HG03045 (cell line): Measurements from ENCODE around the gene MRPL57.
"Not testable (repeated sequence)": the region's sequence is repeated elsewhere in the genome, so short reads cannot be mapped to it uniquely, and the experiment has no call there.

Source experiments
- ATAC-seq: cut with Tn5 transposase; IDR thresholded peaks from one replicate; pipeline ENCODE4 v1.9.1; 2021; ENCODE audit warnings: mild to moderate bottlenecking, moderate library complexity; ENCODE audit not compliant: unreplicated experiment

MRPL57 gene

DNA sequence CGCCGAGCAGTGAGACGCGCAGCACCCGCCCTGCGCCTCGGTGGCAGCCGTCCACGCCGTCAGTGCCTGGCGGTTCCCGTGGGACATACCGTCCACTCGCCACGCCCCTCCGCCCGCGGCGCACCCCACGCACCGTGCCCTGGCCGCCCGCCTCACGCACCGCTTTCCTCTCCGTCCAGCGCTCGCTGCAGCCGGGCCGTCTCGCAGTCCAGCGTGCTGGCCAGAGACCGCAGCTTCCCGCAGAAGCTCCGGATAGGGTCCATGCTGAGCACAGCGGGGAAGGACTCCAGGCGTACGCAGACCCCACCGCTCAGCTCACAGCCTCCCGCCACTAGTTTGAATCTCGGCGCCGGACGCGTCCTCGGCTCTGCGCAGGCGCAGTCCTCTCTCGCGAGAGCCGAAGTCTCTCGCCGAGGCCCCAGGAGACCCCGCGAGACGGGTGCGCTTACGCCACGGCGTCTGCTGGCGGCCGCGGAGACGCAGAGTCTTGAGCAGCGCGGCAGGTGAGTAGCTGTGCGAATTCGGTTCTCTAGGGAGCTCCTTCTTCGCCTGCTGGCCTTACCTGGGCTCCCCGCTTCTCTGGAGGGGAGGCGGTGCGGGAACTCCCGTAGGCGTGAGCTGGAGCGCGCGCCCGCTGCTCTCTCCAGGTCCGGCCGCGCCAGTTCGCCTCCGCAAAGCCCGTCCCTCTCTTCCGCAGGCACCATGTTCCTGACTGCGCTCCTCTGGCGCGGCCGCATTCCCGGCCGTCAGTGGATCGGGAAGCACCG is at the start of gene MRPL57, which contains the start of gene SKA3:
MRPL57 (plus strand) TSS at position 444 of the 767 bp plus-strand sequence; CDS start at position 703, 259 bp downstream.
SKA3 (minus strand) TSS at position 338 of the 767 bp plus-strand sequence; CDS start at position 263, 75 bp downstream.
- peak; percentile 84 for ATAC-seq

DNA sequence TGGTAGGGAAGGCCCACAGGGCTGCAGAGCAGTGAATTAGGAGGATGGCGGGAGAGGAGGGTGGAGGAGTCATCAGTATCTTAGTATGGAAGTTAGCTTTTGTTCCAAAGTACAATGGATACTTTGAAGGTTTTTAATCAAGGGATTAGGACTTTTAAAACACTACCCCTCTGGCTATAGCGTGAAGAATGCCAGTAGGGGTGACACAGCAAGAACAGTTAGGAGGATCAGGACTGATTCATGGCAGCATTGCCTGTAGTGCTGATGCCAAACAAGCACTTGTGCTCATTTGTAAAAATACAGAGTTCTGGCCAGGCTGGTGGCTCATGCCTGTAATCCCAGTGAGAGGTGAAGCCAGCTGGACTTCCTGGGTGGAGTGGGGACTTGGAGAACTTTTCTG is 46.3 kb upstream of the MRPL57 start:
- ATAC-seq, result no peak

DNA sequence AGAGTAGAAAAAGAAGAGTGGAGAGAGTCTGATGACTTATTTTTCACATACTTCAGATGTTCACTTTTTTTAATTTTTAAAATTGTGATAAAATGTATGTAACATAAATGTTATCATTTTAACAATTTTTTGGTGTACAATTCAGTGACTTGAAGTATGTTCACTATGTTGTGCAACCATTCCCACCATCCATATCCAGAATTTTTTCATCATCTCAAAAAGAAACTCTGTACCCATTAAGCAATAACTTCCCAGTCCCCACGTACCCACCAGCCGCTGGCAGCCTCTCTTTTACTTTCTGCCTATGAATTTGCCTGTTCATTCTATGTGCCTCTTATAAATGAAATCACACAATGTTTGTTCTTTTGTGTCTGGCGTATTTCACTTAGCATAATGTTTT is 43.4 kb upstream of the MRPL57 start:
- no peak for ATAC-seq

DNA sequence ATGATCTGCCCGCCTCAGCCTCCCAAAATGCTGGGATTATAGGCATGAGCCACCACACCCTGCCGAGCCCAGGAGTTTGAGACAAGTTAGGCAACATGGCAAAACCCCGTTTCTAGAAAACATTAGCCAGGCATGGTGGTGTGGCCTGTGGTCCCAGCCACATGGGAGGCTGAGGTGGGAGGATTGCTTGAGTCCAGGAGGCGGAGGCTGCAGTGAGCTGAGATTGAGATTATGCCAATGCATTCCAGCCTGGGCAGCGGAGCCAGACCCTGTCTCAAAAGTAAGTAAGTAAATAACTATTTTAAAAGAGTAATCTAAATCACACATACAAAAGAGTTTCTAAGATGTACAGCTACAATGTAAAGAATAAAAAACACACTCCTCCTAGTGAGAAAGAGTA is 42.0 kb upstream of the MRPL57 start:
- no peak for ATAC-seq

DNA sequence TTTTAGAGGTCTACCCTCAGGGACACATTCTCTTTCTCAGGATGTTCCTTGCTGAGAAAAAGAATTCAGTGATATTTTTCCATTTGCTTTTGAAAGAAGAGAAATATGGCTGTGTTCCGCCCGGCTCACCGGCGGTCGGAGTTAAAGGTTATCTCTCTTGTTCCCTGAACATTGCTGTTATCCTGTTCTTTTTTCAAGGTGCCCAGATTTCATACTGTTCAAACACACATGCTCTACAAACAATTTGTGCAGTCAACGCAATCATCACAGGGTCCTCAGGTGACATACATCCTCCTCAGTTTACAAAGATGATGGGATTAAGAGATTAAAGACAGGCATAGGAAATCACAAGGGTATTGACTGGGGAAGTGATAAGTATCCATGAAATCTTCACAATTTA is 40.6 kb upstream of the MRPL57 start:
- ATAC-seq, result not testable (repeated sequence)

DNA sequence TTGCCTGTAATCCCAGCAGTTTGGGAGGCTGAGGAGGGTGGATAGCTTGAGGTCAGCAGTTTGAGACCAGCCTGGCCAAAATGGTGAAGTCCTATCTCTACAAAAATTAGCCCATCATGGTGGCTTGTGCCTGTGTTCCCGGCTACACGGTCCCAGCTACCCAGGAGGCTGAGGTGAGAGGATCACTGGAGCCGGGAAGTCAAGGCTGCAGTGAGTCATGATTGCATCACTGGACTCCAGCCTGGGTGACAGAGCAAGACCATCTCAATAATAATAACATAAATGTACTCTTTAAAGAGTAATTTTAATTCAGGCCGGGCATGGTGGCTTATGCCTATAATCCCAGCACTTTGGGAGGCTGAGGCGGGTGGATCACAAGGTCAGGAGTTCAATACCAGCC is 38.8 kb upstream of the MRPL57 start:
- ATAC-seq, result no peak

DNA sequence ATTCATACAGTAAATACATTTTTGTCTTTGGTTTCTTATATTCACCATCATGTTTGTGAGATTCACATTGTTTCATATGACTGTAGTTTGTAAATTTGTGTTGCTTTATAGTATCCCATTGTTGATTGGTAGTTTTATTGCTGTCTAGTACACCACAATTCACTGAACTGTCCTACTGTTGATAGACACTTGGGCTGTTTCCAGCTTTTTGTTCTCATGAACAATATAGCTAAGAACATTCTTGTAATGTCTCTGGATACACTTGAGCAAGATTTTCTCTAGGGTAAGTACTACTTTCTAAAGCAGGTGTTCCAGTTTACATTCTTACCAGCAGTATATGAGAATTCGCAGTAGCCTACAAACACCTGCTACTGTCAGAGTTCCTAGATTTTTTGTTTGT is 37.9 kb upstream of the MRPL57 start:
- no peak for ATAC-seq

DNA sequence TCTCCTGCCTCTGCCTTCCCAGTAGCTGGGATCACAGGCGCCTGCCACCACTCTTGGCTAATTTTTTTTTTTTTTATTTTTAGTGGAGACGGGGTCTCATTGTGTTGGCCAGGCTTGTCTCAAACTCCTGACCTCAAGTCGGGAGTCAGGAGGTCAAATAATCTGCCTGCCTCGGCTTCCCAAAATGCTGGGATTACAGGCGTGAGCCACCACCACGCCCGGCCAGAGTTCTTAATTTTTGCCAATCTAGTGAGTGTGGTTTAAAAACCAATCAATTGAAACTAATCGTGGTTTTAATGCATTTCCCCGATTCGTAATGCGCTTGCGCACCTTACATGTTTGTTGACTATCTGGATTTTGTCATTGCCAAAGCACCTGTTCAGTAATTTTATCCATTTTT is 37.1 kb upstream of the MRPL57 start:
- ATAC-seq, result no peak

DNA sequence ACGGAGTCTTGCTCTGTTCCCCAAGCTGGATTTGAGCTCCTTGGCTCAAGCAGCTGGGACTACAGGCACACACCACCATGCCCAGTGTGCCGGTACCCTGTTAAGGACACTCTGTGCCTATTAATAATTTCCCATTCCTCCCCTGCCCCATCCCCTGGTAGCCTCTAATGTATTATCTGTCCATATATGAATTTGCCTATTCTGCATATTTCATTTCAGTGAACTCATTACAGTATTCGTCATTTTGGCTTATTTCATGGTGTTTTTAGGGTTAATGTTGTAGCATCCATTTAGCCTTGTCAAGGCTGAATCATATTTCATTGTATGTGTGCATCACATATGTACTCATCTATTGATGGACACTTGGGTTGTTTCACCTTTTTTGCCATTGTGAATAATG is 33.7 kb upstream of the MRPL57 start:
- no peak for ATAC-seq

DNA sequence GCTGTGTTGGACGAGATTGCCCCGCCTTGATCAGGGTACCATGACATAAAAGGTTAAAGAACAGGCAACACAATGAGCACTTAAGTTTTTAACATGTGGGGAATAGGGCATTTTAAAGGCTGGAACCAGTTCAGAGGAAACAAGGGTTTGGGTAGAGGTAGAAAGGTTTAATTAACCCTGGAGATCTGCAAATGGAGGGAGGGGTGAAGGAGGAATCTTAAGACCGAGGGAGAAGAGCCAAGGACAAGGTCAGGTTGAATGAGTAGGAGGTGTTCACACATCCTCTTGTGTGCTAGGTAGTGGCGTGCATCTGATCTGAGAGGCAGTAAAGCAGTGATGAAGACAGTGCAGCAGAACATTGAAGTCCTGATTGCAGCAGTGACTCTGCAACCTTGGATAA is 28.6 kb upstream of the MRPL57 start:
- no peak for ATAC-seq

DNA sequence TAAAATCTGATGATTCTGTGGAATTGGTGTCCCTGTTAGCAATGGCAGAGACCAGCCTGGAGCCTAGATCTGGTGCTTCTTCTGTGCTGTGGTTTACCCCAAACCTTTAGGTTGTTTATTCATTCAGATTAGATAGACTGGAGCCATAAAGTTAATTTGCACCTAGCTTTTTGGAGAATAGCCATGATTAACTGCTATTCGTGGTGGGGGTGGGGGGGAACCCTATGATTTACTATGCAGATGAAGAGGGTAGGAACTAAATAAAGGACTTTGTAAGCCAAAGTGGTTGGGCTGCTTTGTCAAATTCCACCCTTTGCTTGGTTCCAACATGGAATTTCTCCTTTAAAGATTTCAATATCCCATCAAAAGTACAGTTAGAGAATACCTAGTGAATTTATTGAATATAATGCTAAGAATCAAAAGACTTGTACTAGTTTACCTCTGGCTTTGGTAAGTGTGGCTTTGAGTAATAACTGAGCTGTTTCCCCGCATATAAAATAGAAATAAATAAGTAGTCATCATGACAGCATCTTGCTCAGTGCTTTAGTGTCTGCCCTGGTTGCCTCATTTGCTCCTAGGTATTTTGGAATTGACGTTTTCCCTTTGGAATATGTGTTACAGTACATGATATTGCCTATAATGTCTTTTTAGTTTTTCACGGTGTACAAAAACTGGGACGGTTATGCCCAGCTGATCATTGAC is 27.8 kb upstream of the MRPL57 start:
- no peak for ATAC-seq

DNA sequence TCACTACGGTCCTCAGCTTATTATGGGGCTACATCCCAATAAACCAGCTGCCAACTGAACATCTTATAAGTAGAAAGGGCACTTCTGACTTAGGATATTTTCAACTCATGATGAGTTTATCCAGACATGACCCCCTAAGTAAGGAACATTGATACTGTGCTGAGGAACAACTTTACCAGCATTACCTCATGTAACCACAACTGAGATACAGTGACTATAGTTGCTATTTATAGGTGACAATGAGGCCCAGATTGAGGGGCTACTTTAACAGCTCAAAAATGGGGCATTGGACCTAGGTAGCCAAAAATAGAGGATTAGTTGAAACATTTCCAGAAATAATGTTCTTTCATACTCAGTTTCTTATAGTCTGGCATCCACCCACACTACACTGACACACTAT is 26.9 kb upstream of the MRPL57 start:
- no peak for ATAC-seq

DNA sequence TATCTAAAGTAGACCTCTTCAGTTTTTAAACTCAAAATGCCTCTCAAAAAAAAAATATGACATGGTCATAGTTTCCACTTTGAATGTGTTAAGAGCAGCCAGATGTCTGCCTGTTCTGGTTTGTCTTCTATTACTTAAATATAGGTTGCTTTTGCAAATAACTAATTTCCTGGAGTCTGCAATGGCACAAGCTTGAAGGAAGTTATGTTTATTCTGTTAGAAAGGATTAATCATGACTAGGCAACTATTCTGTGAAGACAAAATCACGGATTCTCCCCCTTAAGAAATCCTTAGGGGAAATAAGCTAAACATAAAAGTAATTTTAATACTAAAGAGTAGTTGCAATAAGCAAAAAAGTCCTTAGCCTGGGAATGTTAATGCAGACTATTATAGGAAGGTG is 26.4 kb upstream of the MRPL57 start:
- no peak for ATAC-seq

DNA sequence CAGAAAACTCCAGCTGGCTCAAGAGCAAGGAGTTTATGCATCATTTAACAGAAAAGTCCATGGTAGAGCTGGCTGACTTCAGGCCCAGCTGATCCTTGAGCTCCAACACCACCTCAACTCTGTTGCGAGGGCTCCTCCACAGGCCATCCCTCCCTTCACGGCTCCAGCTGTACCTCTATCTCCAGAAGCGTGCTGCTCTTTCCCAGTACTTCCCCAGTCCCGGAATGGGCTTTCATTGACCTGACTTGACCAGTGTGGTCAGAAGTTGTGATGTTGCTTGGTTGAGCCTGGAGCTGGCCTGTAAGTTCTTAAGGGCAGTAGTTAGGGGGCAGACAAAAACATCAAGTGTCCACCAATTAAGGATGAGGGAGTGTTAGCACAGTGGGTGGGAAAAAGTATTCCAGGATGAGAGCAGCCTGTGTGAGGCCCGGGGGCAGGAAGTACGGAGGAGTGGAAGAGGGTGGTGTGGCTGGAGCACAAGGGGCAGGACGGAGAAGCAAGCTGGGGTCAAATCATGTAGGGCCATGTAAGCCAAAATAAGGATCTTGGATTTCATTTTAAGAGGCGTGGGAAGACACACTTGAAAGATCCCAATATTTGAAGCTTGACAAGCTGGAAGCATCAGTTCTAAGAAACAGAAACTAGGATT is 24.1 kb upstream of the MRPL57 start:
- no peak for ATAC-seq

DNA sequence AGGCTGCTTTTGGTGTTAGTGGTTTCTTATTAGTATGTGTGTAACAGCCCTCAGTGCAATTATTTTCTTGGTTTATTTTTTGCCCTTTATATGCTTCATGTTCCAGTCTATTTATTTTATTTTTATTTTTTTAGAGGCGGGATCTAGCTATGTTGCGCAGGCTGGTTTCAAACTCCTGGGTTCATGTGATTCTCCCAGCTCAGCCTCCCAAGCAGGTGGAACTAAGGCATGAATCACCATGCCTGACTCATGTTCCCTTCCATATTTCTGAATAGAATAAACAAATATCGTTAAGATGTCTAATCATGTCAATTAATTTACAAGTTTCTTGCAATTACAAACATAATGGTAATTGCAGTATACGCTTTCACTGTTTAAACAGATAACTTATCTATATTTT is 11.8 kb upstream of the MRPL57 start:
- no peak for ATAC-seq

DNA sequence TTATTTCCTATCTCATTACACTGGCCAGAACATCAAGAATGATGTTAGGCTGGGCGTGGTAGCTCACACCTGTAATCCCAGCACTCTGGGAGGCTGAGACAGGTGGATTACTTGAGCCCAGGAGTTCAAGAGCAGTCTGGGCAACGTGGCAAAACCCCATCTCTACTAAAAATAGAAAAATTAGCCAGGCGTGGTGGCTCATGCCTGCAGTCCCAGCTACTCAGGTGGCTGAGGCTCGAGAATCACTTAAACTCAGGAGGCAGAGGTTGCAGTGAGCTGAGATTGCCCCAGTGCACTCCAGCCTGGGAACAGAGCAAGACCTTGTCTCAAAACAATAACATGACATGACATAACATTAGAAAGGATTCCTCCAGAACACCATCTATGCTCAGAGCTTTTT is 10.9 kb upstream of the MRPL57 start:
- not testable (repeated sequence) for ATAC-seq

DNA sequence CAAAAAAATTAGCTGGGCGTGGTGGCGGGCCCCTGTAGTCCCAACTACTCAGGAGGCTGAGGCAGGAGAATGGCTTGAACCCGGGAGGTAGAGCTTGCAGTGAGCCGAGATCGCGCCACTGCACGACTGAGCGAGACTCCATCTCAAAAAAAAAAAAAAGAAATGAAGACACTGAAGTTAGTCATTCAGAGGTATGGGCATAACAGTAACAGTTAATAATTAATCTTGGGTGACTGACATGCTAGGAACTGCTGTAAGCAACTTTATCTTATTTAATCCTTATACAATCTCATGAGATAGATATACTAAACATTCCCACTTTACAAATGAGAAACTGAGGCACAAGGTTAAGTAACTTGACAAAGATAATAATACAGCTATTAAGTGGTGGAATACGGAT is 5.0 kb upstream of the MRPL57 start:
- no peak for ATAC-seq

DNA sequence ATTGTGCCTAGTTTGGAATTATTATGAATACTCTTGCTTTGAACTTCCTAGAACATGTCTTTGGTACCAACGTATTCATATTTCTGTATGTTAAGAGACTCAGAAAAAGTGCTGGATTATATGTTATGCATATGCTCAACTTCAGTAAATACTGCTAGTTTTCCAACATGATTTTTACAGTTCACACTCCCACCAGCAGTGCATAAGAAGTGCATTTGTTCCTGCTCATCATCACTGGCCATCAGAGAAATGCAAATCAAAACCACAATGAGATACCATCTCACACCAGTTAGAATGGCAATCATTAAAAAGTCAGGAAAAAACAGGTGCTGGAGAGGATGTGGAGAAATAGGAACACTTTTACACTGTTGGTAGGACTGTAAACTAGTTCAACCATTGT is 2.7 kb upstream of the MRPL57 start:
- ATAC-seq, result not testable (repeated sequence)

DNA sequence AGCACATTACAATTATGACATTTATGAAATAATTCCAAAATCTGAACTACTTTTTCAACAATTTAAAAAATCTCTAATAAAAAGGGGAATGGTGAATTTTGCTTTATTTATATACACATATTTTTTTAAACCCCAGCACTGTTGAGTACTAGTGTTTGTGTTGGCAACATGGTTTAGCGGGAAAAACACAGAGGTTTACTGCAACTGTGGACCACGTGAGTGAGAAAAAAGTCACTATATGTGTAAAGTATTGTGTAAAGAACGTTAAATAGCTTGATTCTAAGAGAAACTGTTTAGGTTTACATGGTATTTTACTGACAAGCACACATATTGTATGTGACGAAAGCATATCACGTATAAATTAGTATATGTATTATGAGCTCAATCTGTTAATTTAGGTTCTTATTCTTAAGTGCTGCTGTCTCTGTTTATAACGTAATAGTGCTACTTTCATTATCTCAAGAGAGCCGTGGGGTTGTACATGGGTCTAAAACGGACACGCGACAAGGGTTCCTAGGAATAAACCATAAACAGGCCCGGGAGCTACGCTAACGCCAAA is 723 bp upstream of the MRPL57 start:
- ATAC-seq, result no peak

DNA sequence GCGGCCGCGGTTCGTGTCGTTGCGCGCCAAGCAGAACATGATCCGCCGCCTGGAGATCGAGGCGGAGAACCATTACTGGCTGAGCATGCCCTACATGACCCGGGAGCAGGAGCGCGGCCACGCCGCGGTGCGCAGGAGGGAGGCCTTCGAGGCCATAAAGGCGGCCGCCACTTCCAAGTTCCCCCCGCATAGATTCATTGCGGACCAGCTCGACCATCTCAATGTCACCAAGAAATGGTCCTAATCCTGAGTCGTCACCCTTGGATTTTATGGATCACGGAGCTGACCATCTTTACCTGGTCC is 475 bp downstream of the MRPL57 start:
- ATAC-seq, result peak; percentile 34

DNA sequence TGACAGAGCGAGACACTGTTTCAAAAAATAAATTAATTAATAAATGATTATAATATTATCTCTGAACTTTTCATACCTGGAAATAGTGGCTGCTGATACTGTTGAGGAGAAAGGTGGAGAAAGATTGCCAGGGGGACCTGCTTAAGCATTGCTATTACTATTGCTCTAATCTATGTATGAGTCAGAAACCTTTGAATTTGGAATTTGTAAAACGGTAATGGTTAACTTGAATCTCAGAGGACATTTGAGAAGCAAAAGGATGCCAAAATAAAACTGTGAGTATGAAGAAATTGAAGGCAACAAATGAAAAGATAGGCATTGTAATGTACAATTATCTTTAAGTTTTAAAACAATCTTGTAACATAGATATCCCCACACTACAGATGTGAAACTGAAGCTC is 5.2 kb downstream of the MRPL57 start:
- ATAC-seq, result no peak

DNA sequence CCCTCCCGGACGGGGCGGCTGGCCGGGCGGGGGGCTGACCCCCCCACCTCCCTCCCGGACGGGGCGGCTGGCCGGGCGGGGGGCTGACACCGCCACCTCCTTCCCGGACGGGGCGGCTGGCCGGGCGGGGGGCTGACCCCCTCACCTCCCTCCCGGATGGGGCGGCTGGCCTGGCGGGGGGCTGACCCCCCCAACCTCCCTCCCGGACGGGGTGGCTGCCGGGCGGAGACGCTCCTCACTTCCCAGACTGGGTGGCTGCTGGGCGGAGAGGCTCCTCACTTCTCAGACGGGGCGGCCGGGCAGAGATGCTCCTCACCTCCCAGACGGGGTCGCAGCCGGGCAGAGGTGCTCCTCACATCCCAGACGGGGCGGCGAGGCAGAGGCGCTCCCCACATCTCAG is 10.0 kb downstream of the MRPL57 start:
- ATAC-seq, result not testable (repeated sequence)
